Activated CD4-positive, alpha-beta memory T cell treated with anti-CD3 and anti-CD28 coated beads for 36 hours (primary cell): ENCODE measurements around the gene CABLES1. TPM values are rescaled to one million over a fixed set of nuclear protein-coding genes. Genes with fewer than 3 reads are reported as not detected.
"Not testable (repeated sequence)": the region's sequence is repeated elsewhere in the genome, so short reads cannot be mapped to it uniquely, and the experiment has no call there.

Experiments used
- CTCF ChIA-PET: fragments of 350-600 bp; sonication (Branson Sonifier 250); formaldehyde crosslinking; loops from one replicate; lab custom pipeline; 2021; ENCODE audit warnings: antibody characterized with exemption, inconsistent platforms; lab: Charles Lee
- POLR2A ChIA-PET: fragments of 350-600 bp; sonication (Branson Sonifier 250); formaldehyde crosslinking; loops from one replicate; lab custom pipeline; 2021; ENCODE audit warnings: antibody characterized with exemption; lab: Charles Lee
- DNase-seq: peaks from one replicate; pipeline ENCODE4 v3.0.0-alpha.2; 2020
- H3K27ac Mint-ChIP-seq: one replicate; pipeline ENCODE4 v1.8.0; 2021; ENCODE audit warnings: mixed read lengths
- H3K27me3 Mint-ChIP-seq: one replicate; pipeline ENCODE4 v1.8.0; 2021; ENCODE audit warnings: mixed read lengths
- H3K36me3 Mint-ChIP-seq: one replicate; pipeline ENCODE4 v1.8.0; 2021; ENCODE audit warnings: mixed read lengths
- H3K4me1 Mint-ChIP-seq: one replicate; pipeline ENCODE4 v1.8.0; 2021; ENCODE audit warnings: low read depth, mixed read lengths
- H3K4me3 Mint-ChIP-seq: one replicate; pipeline ENCODE4 v1.8.0; 2021; ENCODE audit warnings: mild to moderate bottlenecking, mixed read lengths
- H3K9me3 Mint-ChIP-seq: one replicate; pipeline ENCODE4 v1.8.0; 2021; ENCODE audit warnings: mixed read lengths
- intact Hi-C: fragments of 100-400 bp; cut with micrococcal nuclease; formaldehyde crosslinking; loops from one replicate; pipeline ENCODE4 v1.15.1; 2023
- total RNA-seq, 2 experiments: library from RNA; stranded (reverse); gene quantifications; one replicate each; pipeline ENCODE4 v1.2.3, GENCODE V29; 2021

CABLES1 gene
- total RNA-seq, 2 experiments from 2014 or later: 1.2 to 2.2 TPM

DNA sequence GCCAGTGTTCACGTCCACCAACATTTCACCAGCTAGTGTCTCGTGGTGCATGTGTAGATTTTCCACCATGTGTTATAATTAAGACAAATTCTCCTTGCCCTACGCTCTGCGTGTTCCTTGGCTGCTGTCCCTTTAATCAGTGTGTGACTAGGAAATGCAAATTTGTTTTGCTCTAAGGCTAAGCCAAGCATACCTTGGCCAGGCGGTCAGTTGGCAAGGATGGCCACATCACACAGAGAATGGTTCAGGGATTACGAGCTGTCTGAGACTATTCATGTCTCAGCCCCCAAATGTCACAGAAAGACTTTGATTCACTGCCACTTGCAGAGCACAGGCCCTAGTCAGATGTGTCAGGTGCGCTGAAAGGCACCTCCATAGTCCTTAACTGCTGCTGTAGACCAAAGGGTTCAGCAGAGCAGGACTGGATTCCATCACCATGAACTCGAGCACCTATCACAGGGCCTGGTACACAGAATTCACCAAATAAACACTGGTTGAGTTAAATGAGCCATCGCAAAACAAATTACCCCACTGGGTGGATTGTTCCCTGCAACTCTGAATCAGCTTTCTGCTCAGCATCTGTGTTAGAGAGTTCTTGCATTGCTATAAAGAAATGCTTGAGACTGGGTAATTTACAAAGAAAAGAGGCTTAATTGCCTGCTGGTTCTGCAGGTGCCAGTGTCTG lies 128.4 kb downstream of the CABLES1 start:
- Mint-ChIP-seq H3K36me3 (no peaks in the 10 kb centered on the region), H3K27ac (no peak overlapping the region), H3K4me1 (peaks cover 28% of the 10 kb centered on the region), H3K4me3 (no peak overlapping the region), H3K27me3 (no peaks in the 10 kb centered on the region), H3K9me3 (peaks cover 5% of the 10 kb centered on the region)
- ChIA-PET POLR2A (no interaction called here), CTCF (no interaction called here)
- intact Hi-C loops: no loop called here
- no peak for DNase-seq

DNA sequence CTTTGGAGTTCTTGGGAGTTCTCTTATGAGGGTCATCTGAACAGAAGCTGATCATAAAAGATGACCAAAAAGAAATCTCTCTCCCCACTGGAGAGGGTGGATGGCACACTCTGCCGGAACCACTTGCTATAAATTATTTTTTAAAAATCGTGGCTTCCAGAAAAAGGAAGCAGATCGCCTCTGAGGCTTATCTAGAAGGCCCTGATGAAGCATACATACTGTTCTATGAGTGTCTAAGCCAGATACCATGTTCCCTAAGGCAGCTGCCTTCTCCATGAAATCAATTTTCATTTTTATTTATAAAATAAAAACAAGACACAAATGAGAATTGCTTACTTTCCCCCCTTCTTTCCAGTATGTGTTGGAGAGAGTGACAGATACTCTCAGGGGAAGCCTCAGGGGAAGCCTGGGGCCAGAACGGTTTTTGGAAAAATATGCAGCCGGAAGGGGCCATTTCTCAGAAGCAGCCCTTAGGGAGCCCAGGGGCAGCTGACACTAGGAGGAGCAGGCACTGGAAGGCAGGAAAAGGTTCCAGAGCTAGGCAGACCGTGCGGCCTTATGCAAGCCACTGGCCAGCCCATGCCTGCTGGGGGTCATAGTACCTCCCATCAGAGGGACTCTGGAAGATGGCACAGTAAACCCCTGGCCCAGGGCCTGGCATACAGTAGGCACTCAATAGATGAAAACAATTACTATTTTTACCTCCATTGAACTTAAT lies 130.6 kb downstream of the CABLES1 start:
- peaks cover 11% of the 10 kb centered on the region for H3K36me3 Mint-ChIP-seq
- ChIA-PET CTCF (no interaction called here), POLR2A (no interaction called here)
- DNase-seq: no peak
- H3K27ac Mint-ChIP-seq: no peak overlapping the region
- peaks cover 26% of the 10 kb centered on the region for H3K9me3 Mint-ChIP-seq
- H3K4me1 Mint-ChIP-seq: peaks cover 12% of the 10 kb centered on the region
- no peaks in the 10 kb centered on the region for H3K27me3 Mint-ChIP-seq
- intact Hi-C loops: no loop called here
- no peak overlapping the region for H3K4me3 Mint-ChIP-seq

DNA sequence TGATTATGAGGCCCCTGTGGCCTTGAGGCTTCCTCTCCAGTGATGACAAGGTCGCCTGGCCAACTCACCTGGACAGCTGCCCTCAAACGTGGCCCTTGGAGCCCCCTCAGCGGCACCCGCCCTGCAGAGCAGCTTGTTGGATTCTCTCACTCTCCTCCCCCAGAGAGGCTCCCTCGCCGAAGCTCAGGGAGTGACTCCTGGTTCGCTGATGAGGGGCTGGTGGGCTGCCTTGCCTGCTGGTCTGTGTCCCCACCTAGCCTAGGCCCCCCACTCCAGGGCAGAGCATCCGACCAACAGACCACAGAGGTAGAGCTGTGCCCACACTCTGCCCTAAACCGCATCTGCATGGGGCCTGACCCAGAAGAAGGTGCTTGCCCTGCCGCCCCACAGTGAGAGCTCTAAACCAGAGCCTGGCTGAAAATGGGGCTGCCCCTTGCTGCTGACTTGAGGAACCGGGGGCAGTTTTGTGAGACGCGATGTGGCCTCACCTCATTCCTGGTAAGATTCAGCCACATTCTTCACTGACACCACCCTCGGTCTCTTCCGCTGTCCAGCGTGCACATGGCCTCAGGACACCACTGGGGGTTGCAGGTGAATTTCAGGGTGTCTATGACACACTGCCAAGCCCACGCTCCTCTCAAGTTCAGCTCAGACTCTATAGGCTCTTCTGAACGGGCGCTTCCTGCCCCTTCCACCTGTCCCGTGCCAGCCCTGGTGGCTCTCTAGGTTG lies 131.6 kb downstream of the CABLES1 start:
- H3K36me3 Mint-ChIP-seq: peaks cover 11% of the 10 kb centered on the region
- H3K9me3 Mint-ChIP-seq: peaks cover 36% of the 10 kb centered on the region
- no peak overlapping the region for H3K27ac Mint-ChIP-seq
- intact Hi-C loops: no loop called here
- peaks cover 12% of the 10 kb centered on the region for H3K4me1 Mint-ChIP-seq
- ChIA-PET POLR2A (no interaction called here), CTCF (interaction anchor here (0.9 kb wide), 1 partner anchor 112 kb away, joined by 3 read pairs; no protein-coding TSS in a partner anchor)
- no peak for DNase-seq
- H3K27me3 Mint-ChIP-seq: no peaks in the 10 kb centered on the region
- no peak overlapping the region for H3K4me3 Mint-ChIP-seq

DNA sequence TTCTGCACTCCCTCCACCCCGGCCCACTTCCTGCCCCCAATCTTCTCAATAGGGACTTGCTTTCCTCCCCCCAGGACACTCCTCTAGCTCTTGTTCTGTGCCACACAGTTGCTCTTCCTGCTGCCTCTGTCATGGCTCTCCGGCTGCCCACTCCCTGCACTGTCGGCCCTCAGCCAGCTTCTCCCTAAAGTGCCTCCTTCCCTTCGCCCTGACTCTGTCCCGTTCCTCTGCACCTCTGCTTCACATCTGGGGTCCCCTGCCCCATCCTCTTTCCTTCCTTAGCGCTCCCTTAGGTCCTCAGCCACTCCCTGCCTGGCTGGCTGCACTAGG lies 132.1 kb downstream of the CABLES1 start:
- H3K4me1 Mint-ChIP-seq: peaks cover 12% of the 10 kb centered on the region
- H3K9me3 Mint-ChIP-seq: peaks cover 36% of the 10 kb centered on the region
- peaks cover 11% of the 10 kb centered on the region for H3K36me3 Mint-ChIP-seq
- no peaks in the 10 kb centered on the region for H3K27me3 Mint-ChIP-seq
- H3K27ac Mint-ChIP-seq: no peak overlapping the region
- H3K4me3 Mint-ChIP-seq: no peak overlapping the region
- CTCF ChIA-PET: interaction anchor here (0.9 kb wide), 1 partner anchor 112 kb away, joined by 3 read pairs; no protein-coding TSS in a partner anchor
- POLR2A ChIA-PET: no interaction called here
- intact Hi-C loops: no loop called here
- no peak for DNase-seq

DNA sequence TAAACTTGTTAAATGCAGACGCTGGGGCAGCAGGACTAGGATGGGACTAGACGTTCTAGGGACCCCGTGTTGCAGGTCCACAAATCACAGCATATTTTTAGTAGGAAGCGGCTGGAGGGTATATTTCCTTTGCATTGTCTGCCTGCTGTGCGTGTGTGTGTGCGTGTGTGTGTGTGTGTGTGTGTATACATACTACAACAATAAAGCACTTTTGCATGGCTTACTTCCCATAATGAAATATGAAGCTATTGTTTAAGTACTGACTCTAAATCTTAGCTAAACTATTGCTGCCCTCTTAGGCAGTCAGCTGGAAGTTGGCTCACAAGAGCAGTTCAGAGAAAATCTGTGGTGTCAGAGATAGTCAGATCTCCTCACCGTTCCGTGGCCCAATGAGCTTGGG lies 133.4 kb downstream of the CABLES1 start:
- H3K36me3 Mint-ChIP-seq: peaks cover 11% of the 10 kb centered on the region
- no peak for DNase-seq
- no peaks in the 10 kb centered on the region for H3K27me3 Mint-ChIP-seq
- H3K4me3 Mint-ChIP-seq: no peak overlapping the region
- intact Hi-C loops: no loop called here
- H3K9me3 Mint-ChIP-seq: peaks cover 36% of the 10 kb centered on the region
- POLR2A ChIA-PET: interaction anchor here (0.7 kb wide), 1 partner anchor 454 kb away, joined by 3 read pairs; no protein-coding TSS in a partner anchor
- peaks cover 12% of the 10 kb centered on the region for H3K4me1 Mint-ChIP-seq
- CTCF ChIA-PET: no interaction called here
- H3K27ac Mint-ChIP-seq: no peak overlapping the region

DNA sequence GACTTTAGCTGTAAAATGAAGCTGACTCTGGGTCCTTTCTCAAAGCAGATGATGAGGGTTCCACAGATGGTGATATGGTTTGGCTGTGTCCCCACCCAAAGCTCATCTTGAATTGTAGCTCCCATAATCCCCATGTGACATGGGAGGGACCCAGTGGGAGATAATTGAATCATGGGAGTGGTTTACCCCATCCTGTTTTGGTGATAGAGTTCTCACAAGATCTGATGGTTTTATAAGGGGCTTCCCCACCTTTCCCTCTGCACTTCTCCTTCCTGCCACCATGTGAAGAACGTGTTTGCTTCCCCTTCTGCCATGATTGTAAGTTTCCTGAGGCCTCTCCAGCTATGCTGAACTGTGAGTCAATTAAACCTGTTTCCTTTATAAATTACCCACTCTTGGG lies 133.8 kb downstream of the CABLES1 start:
- CTCF ChIA-PET, H3K27ac Mint-ChIP-seq, H3K4me3 Mint-ChIP-seq, DNase-seq, intact Hi-C loops, H3K27me3 Mint-ChIP-seq: not testable (repeated sequence)
- Mint-ChIP-seq H3K9me3 (peaks cover 36% of the 10 kb centered on the region), H3K4me1 (peaks cover 12% of the 10 kb centered on the region), H3K36me3 (peaks cover 11% of the 10 kb centered on the region)
- POLR2A ChIA-PET: interaction anchor here (0.7 kb wide), 1 partner anchor 453 kb away, joined by 3 read pairs; no protein-coding TSS in a partner anchor

DNA sequence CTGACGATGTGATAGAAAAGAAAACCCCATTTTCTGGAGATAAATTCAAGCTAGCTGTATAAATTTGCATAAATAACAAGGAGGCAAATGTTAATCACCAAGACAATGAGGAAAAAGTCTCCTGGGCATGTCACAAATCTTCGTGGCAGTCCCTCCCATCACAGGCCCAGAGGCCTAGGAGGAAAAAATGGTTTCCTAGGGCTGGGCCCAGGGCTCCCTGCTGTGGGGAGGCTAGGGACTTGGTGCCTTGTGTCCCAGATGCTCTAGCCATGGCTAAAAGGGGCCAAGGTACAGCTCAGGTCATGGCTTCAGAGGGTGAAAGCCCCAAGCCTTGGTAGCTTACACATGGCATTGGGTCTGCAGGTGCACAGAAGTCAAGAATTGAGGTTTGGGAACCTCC lies 134.6 kb downstream of the CABLES1 start:
- intact Hi-C loops: no loop called here
- H3K27ac Mint-ChIP-seq: no peak overlapping the region
- peaks cover 11% of the 10 kb centered on the region for H3K36me3 Mint-ChIP-seq
- no peaks in the 10 kb centered on the region for H3K27me3 Mint-ChIP-seq
- peaks cover 12% of the 10 kb centered on the region for H3K4me1 Mint-ChIP-seq
- DNase-seq: no peak
- CTCF ChIA-PET: no interaction called here
- no peak overlapping the region for H3K4me3 Mint-ChIP-seq
- POLR2A ChIA-PET: no interaction called here
- H3K9me3 Mint-ChIP-seq: peaks cover 36% of the 10 kb centered on the region

DNA sequence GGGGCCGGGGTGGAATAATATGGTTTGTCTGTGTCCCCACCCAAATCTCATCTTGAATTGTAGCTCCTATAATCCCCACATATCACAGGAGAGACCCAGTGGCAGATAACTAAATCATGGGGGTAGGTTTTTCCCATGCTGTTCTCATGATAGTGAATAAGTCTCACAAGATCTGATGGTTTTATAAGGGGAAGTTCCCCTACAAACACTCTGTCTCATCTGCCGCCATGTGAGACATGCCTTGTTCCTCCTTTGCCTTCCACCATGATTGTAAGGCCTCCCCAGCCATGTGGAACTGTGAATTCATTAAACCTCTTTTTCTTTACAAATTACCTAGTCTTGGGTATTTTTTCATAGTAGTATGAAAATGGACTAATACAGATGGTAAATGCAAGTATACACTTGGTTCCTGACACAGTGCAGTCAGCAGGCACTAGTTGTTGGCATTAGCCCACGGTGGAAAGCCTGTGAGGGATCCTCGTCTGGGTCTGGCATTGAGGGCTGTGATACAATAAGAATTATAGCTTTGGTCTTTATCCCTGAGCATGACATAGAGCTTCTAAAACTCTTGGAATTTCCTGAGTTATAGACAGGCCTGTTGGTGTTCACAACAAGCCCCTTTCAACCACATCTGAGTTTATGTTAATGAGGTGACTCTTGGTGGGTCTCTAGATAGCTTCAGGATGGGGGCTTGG lies 135.8 kb downstream of the CABLES1 start:
- ChIA-PET POLR2A (no interaction called here), CTCF (no interaction called here)
- intact Hi-C loops: no loop called here
- Mint-ChIP-seq H3K27ac (no peak overlapping the region), H3K9me3 (peaks cover 36% of the 10 kb centered on the region), H3K4me3 (no peak overlapping the region), H3K36me3 (peaks cover 11% of the 10 kb centered on the region), H3K4me1 (peaks cover 12% of the 10 kb centered on the region), H3K27me3 (no peaks in the 10 kb centered on the region)
- no peak for DNase-seq

DNA sequence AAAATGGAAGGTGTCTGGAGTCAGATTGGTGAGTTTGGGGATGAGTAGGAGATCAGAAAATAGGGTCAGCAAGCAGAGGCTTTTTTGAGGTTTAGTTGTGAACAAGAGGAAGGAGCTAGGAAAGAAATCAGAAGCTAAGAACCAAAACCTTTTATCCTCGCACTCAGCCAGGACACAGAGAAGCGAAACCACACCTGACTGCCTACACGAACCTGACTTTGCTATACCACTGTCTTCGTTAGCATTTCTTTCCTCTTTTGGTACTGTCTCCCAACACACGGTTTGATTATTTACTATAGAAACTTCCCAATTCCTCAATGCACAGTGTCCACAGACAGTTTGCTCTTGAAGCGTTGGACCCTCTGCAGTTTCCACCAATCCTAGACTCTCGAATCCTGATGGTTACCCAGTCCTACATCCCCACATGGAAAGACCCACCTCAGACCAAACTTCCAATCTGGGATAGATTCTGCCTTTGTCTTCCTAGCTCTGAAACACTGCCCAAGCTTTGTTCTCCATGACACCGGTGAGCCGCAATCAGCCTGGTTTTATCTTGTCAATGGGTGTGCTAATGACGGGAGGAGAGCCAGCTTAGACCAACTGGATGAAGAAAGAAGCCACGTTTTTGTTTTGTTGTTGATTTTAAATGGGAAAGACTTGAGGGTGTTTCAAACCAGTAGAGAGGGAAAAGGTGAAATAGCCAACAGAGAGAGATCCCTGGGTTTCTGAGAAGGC lies 137.4 kb downstream of the CABLES1 start:
- ChIA-PET POLR2A (no interaction called here), CTCF (interaction anchor here (0.7 kb wide), 1 partner anchor 67 kb away, joined by 3 read pairs; no protein-coding TSS in a partner anchor)
- Mint-ChIP-seq H3K9me3 (peaks cover 41% of the 10 kb centered on the region), H3K4me3 (no peak overlapping the region), H3K36me3 (peaks cover 14% of the 10 kb centered on the region), H3K4me1 (peaks cover 7% of the 10 kb centered on the region), H3K27me3 (no peaks in the 10 kb centered on the region), H3K27ac (no peak overlapping the region)
- DNase-seq: no peak
- intact Hi-C loops: no loop called here

DNA sequence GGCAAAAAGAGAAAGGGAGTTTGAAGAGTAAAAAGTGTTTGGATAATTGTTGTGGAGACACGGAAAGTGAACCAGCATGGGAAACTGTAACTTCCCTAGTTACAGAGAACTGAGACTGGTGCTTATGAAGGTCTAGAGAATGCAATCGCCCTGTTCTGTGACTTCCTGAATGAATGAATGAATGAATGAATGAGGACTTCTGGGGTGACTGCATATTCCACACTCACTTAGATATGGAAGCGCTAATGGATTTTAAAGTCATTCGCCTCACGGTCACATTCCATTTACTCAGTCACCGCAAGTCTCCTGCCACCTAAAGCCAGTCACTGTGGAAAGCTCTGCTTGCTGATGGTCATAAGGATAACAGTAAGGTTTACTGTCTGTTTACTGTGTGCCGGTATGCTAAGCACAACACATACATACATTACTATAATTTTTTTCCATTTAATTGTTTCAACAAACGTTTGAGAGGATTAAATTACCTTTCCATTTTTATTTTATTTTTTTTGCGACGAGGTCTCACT lies 138.2 kb downstream of the CABLES1 start:
- POLR2A ChIA-PET: no interaction called here
- Mint-ChIP-seq H3K36me3 (peaks cover 14% of the 10 kb centered on the region), H3K4me1 (peaks cover 3% of the 10 kb centered on the region), H3K27ac (no peak overlapping the region), H3K27me3 (no peaks in the 10 kb centered on the region), H3K9me3 (peaks cover 43% of the 10 kb centered on the region), H3K4me3 (no peak overlapping the region)
- DNase-seq: no peak
- CTCF ChIA-PET: no interaction called here
- intact Hi-C loops: no loop called here
